Measurements from ENCODE around the gene SPOPL.
"Not testable (repeated sequence)": the region's sequence is repeated elsewhere in the genome, so short reads cannot be mapped to it uniquely, and the experiment has no call there.

The SPOPL gene

GRCh38 chr2:138501425-138502254, at the start of gene SPOPL:
Gene SPOPL (plus strand): TSS chr2:138501770. CDS start chr2:138550217, 48,447 bp downstream.
- DNase-seq (ENCODE audit: low spot score), result peak; percentile 81

- DNase-seq (ENCODE audit: low spot score), result no peak
Observed at GRCh38 chr2:138452324-138452723, 49.2 kb upstream of the SPOPL start.

- DNase-seq (ENCODE audit: low spot score), result no peak
Observed at GRCh38 chr2:138453815-138454214, 47.8 kb upstream of the SPOPL start.

- DNase-seq (ENCODE audit: low spot score), result no peak
Observed at GRCh38 chr2:138454761-138455160, 46.8 kb upstream of the SPOPL start.

- no peak for DNase-seq (ENCODE audit: low spot score)
Observed at GRCh38 chr2:138455275-138455674, 46.3 kb upstream of the SPOPL start.

GRCh38 chr2:138455691-138456090, 45.9 kb upstream of the SPOPL start:
- no peak for DNase-seq (ENCODE audit: low spot score)

- DNase-seq (ENCODE audit: low spot score), result not testable (repeated sequence)
Observed at GRCh38 chr2:138462689-138463088, 38.9 kb upstream of the SPOPL start.

- no peak for DNase-seq (ENCODE audit: low spot score)
Observed at GRCh38 chr2:138468617-138469016, 33.0 kb upstream of the SPOPL start.

GRCh38 chr2:138469411-138469810, 32.2 kb upstream of the SPOPL start:
- no peak for DNase-seq (ENCODE audit: low spot score)

- peak; percentile 2 for DNase-seq (ENCODE audit: low spot score)
Observed at GRCh38 chr2:138470941-138471340, 30.6 kb upstream of the SPOPL start.

- no peak for DNase-seq (ENCODE audit: low spot score)
Observed at GRCh38 chr2:138474100-138474825, 27.3 kb upstream of the SPOPL start.

- no peak for DNase-seq (ENCODE audit: low spot score)
Observed at GRCh38 chr2:138475277-138475776, 26.2 kb upstream of the SPOPL start.

- no peak for DNase-seq (ENCODE audit: low spot score)
Observed at GRCh38 chr2:138476186-138476585, 25.4 kb upstream of the SPOPL start.

GRCh38 chr2:138476940-138477339, 24.6 kb upstream of the SPOPL start:
- peak; percentile 12 for DNase-seq (ENCODE audit: low spot score)

- DNase-seq (ENCODE audit: low spot score), result not testable (repeated sequence)
Observed at GRCh38 chr2:138482796-138483195, 18.8 kb upstream of the SPOPL start.

GRCh38 chr2:138485019-138485418, 16.6 kb upstream of the SPOPL start:
- no peak for DNase-seq (ENCODE audit: low spot score)

- peak; percentile 4 for DNase-seq (ENCODE audit: low spot score)
Observed at GRCh38 chr2:138486363-138487198, 15.0 kb upstream of the SPOPL start.

GRCh38 chr2:138490673-138491494, 10.7 kb upstream of the SPOPL start:
- DNase-seq (ENCODE audit: low spot score), result no peak

GRCh38 chr2:138491495-138491862, 10.1 kb upstream of the SPOPL start:
- no peak for DNase-seq (ENCODE audit: low spot score)

- no peak for DNase-seq (ENCODE audit: low spot score)
Observed at GRCh38 chr2:138492160-138492559, 9.4 kb upstream of the SPOPL start.

GRCh38 chr2:138493334-138493733, 8.2 kb upstream of the SPOPL start:
- DNase-seq (ENCODE audit: low spot score), result no peak

All from cerebellar cortex (tissue), 1 donor.